PC-9 (cell line): Measurements from ENCODE around the gene RAB25.

Experiments used
- CTCF ChIP-seq: fragments of 200-600 bp; sonication (generic); conservative IDR thresholded peaks from 2 replicates; pipeline ENCODE4 v1.6.1; 2017; ENCODE audit warnings: mixed run types, antibody characterized with exemption, mild to moderate bottlenecking, moderate library complexity
- EZH2 ChIP-seq: fragments of 200-600 bp; sonication (generic); IDR thresholded peaks from 2 replicates; pipeline ENCODE4 v1.8.0; 2017; ENCODE audit warnings: antibody characterized with exemption, low read depth

- TF ChIP-seq CTCF (no peak), EZH2 (no peak)
Observed at GRCh38 chr1:156090138-156090839, 29.3 kb downstream of the RAB25 start.
